ENCODE results near the gene CLDN6. TPM values are rescaled to one million over a fixed set of nuclear protein-coding genes. Genes with fewer than 3 reads are reported as not detected.

CLDN6 gene
- total and polyA plus RNA-seq, 2 of the 13 experiments (the other 11 are each of a cell fraction or from before 2014, with no cell fraction given), result 5.9 to 7.6 TPM

- 0 out of 2 replicates have a peak, but pooled peaks have one; percentile 3 for TF ChIP-seq ARID4A (CRISPR knock-in tag; IDR thresholded peaks at IDR 0.05; ENCODE audit: borderline replicate concordance)
- TF ChIP-seq ZNF629 (CRISPR knock-in tag; conservative IDR thresholded peaks at IDR 0.05), result no peak
- no peak for TF ChIP-seq ZNF777 (CRISPR knock-in tag; IDR thresholded peaks at IDR 0.05)
- no peak for TF ChIP-seq RARG (CRISPR knock-in tag; IDR thresholded peaks at IDR 0.05; ENCODE audit: low read depth)
- no peak for TF ChIP-seq CHD2 (IDR thresholded peaks at IDR 0.05; ENCODE audit: low read depth, low read length)
- TF ChIP-seq ZFP62 (CRISPR knock-in tag; IDR thresholded peaks at IDR 0.05), result no peak
- TF ChIP-seq NCOA2 (CRISPR knock-in tag; IDR thresholded peaks at IDR 0.05), result no peak
- TF ChIP-seq GATAD1 (CRISPR knock-in tag; IDR thresholded peaks at IDR 0.05), result no peak
- TF ChIP-seq RORA (CRISPR knock-in tag; IDR thresholded peaks at IDR 0.05), result no peak
- TF ChIP-seq HOXD1 (CRISPR knock-in tag; IDR thresholded peaks at IDR 0.05), result no peak
- TF ChIP-seq KMT2B (CRISPR knock-in tag; IDR thresholded peaks at IDR 0.05), result no peak
- TF ChIP-seq EZH2 (conservative IDR thresholded peaks at IDR 0.05; ENCODE audit: low read depth, low read length), result no peak
Observed at GRCh38 chr16:3017344-3017743, 639 bp downstream of the CLDN6 start (continued).
